GM21381 (cell line): ENCODE data around the gene LRCH1.

ENCODE experiments used
- ATAC-seq: cut with Tn5 transposase; IDR thresholded peaks from one replicate; pipeline ENCODE4 v1.9.1; 2021; ENCODE audit warnings: mild to moderate bottlenecking, moderate library complexity; ENCODE audit not compliant: unreplicated experiment

Gene LRCH1

GRCh38 chr13:46612267-46612666 is 59.3 kb downstream of the LRCH1 start:
- ATAC-seq: no peak

GRCh38 chr13:46613409-46614049 is 60.6 kb downstream of the LRCH1 start:
- no peak for ATAC-seq

- ATAC-seq: no peak
These were observed 61.6 kb downstream of the LRCH1 start for GRCh38 chr13:46614582-46614981.

- ATAC-seq: no peak
These were observed 63.0 kb downstream of the LRCH1 start for GRCh38 chr13:46615888-46616531.

- no peak for ATAC-seq
These were observed 64.3 kb downstream of the LRCH1 start for GRCh38 chr13:46617229-46617721.

- ATAC-seq: no peak
These were observed 64.9 kb downstream of the LRCH1 start for GRCh38 chr13:46617885-46618284.

- no peak for ATAC-seq
These were observed 65.8 kb downstream of the LRCH1 start for GRCh38 chr13:46618694-46619254.

- ATAC-seq: no peak
These were observed 67.1 kb downstream of the LRCH1 start for GRCh38 chr13:46620029-46620428.

GRCh38 chr13:46620471-46620870 is 67.5 kb downstream of the LRCH1 start:
- ATAC-seq: no peak

- no peak for ATAC-seq
These were observed 68.2 kb downstream of the LRCH1 start for GRCh38 chr13:46621133-46621532.

GRCh38 chr13:46621792-46622629 is 69.0 kb downstream of the LRCH1 start:
- no peak for ATAC-seq

- no peak for ATAC-seq
These were observed 69.8 kb downstream of the LRCH1 start for GRCh38 chr13:46622630-46623256.

GRCh38 chr13:46624353-46624752 is 71.4 kb downstream of the LRCH1 start:
- no peak for ATAC-seq

- no peak for ATAC-seq
These were observed 71.9 kb downstream of the LRCH1 start for GRCh38 chr13:46624821-46625220.

- no peak for ATAC-seq
These were observed 74.5 kb downstream of the LRCH1 start for GRCh38 chr13:46627462-46627861.

- ATAC-seq: no peak
These were observed 75.8 kb downstream of the LRCH1 start for GRCh38 chr13:46628622-46629365.

GRCh38 chr13:46629811-46630413 is 76.9 kb downstream of the LRCH1 start:
- no peak for ATAC-seq

- ATAC-seq: no peak
These were observed 77.6 kb downstream of the LRCH1 start for GRCh38 chr13:46630431-46631178.

GRCh38 chr13:46631179-46631542 is 78.2 kb downstream of the LRCH1 start:
- no peak for ATAC-seq
